SK-N-MC (cell line): Measurements from ENCODE around the gene RELN.

Experiments
- DNase-seq: peaks from one replicate; pipeline ENCODE4 v3.0.0-alpha.2; 2011; ENCODE audit warnings: low read depth, low spot score
- H3K27ac ChIP-seq: fragments of 200-600 bp; sonication (generic); 2 replicates; pipeline ENCODE4 v1.5.1; 2016; ENCODE audit warnings: mixed run types
- H3K36me3 ChIP-seq: fragments of 200-600 bp; sonication (generic); 2 replicates; pipeline ENCODE4 v1.6.1; 2017; ENCODE audit warnings: antibody characterized with exemption, low read length, mixed read lengths; ENCODE audit not compliant: insufficient read depth
- H3K4me3 ChIP-seq: fragments of 200-600 bp; sonication (generic); 2 replicates; pipeline ENCODE4 v1.5.1; 2016
- H3K9ac ChIP-seq: fragments of 200-600 bp; sonication (generic); 2 replicates; pipeline ENCODE4 v1.8.0; 2017; ENCODE audit warnings: mixed run types, mixed read lengths; ENCODE audit not compliant: insufficient read length
- H3K9me3 ChIP-seq: fragments of 200-600 bp; sonication (generic); 2 replicates; pipeline ENCODE4 v1.6.1; 2017; ENCODE audit warnings: low read depth, mild to moderate bottlenecking, antibody characterized with exemption, low read length, moderate library complexity, mixed read lengths
- EZH2 ChIP-seq: fragments of 200-600 bp; sonication (generic); IDR thresholded peaks from one replicate; pipeline ENCODE4 v1.6.1; 2017; ENCODE audit warnings: antibody characterized with exemption
- FOXP2 ChIP-seq: optimal IDR thresholded peaks from 2 replicates; pipeline ENCODE3; 2011; ENCODE audit warnings: mild to moderate bottlenecking, moderate library complexity; ENCODE audit not compliant: insufficient read depth; ENCODE audit errors: extremely low read length, control extremely low read depth
- POLR2AphosphoS5 ChIP-seq: IDR thresholded peaks from 2 replicates; pipeline ENCODE4 v1.6.1; 2012; ENCODE audit warnings: mild to moderate bottlenecking, low read depth, low read length, borderline replicate concordance

RELN gene

DNA sequence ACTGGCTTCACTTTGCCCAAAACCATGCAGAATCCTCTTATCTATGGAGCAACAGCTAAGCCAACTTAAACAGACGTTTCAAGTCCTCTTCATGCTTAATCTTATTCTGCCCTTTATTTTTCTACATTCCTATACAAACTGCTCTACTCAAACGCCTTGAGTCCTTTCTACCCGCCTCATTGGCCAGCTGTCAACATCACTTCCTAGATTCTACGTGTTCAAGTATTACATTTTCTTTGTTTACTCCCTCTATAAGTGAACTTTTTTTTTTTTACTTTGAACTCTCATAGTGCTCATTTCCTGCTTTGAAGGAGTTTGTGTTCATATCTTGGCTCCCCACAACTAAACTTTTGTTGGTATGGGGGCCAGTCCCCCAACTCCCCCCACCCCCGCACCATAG is 514.5 kb downstream of the RELN start:
- no peak for TF ChIP-seq FOXP2
- TF ChIP-seq EZH2, result no peak
- no peaks in the 10 kb centered on the region for H3K9me3 ChIP-seq
- H3K36me3 ChIP-seq, result no peaks in the 10 kb centered on the region

DNA sequence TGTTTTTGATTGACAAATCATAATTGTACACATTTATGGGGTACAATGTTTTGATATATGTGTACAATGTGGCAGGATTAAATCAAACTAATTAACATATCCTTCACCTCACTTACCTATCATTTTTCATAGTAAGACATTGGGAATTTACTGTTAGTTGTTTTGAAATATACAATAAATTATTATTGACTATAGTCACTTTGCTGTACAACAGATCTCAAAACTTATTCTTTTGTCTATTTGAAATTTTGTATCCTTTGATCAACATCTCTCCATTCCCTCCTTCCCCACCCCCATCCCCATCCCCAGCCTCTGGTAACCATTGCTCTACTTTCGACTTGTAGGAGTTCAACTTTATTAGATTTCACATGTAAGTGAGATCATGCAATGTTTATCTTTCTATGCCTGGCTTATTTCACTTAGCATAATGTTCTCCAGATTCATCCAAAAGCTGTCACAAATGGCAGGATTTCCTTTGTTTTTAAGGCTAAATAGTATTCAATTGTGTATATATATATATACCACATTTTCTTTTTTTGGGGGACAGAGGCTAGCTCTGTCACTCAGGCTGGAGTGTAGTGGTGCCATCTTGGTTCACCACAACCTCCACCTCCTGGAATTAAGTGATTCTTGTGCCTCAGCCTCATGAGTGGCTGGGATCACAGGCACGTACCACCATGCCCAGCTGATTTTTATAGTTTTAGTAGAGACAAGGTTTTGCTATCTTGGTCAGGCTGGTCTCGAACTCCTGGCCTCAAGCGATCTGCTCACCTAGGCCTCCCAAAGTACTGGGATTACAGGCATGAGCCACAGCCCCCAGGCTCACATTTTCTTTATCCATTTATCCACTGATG is 520.1 kb downstream of the RELN start:
- no peak overlapping the region for H3K4me3 ChIP-seq
- H3K9ac ChIP-seq, result no peak overlapping the region
- H3K36me3 ChIP-seq, result no peaks in the 10 kb centered on the region
- DNase-seq, result no peak
- no peaks in the 10 kb centered on the region for H3K9me3 ChIP-seq
- no peak overlapping the region for H3K27ac ChIP-seq
- no peak for TF ChIP-seq POLR2AphosphoS5
- no peak for TF ChIP-seq EZH2
- no peak for TF ChIP-seq FOXP2

More for the DNA sequence above, 514.5 kb downstream of the RELN start:
- Histone ChIP-seq H3K27ac (no peak overlapping the region), H3K9ac (no peak overlapping the region), H3K4me3 (no peak overlapping the region)
- DNase-seq, result no peak

GRCh38 chr7:103466814-103467213 is 522.6 kb downstream of the RELN start:
- no peak overlapping the region for H3K27ac ChIP-seq
- DNase-seq, result no peak
- no peak overlapping the region for H3K4me3 ChIP-seq
- TF ChIP-seq EZH2 (no peak), POLR2AphosphoS5 (no peak)
- H3K36me3 ChIP-seq, result no peaks in the 10 kb centered on the region
- no peaks in the 10 kb centered on the region for H3K9me3 ChIP-seq
- H3K9ac ChIP-seq, result no peak overlapping the region

DNA sequence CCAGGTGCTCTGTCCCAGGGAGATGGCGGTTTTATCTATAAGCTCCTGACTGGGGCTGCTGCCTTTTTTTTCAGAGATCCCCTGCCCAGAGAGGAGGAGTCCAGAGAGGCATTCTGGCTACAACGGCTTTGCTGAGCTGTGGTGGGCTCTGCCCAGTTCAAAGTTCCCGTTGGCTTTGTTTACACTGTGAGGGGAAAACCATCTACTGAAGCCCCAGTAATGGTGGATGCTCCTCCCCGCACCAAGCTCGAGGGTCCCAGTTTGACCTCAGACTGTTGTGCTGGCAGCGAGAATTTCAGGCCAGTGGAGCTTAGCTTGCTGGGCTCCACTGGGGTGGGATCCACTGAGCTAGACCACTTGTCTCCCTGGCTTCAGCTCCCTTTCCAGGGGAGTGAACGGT is 527.1 kb downstream of the RELN start:
- no peak for DNase-seq
- no peaks in the 10 kb centered on the region for H3K36me3 ChIP-seq
- TF ChIP-seq FOXP2 (no peak), POLR2AphosphoS5 (no peak), EZH2 (no peak)
- no peak overlapping the region for H3K9ac ChIP-seq
- H3K9me3 ChIP-seq, result no peaks in the 10 kb centered on the region
- H3K27ac ChIP-seq, result no peak overlapping the region
- no peak overlapping the region for H3K4me3 ChIP-seq

DNA sequence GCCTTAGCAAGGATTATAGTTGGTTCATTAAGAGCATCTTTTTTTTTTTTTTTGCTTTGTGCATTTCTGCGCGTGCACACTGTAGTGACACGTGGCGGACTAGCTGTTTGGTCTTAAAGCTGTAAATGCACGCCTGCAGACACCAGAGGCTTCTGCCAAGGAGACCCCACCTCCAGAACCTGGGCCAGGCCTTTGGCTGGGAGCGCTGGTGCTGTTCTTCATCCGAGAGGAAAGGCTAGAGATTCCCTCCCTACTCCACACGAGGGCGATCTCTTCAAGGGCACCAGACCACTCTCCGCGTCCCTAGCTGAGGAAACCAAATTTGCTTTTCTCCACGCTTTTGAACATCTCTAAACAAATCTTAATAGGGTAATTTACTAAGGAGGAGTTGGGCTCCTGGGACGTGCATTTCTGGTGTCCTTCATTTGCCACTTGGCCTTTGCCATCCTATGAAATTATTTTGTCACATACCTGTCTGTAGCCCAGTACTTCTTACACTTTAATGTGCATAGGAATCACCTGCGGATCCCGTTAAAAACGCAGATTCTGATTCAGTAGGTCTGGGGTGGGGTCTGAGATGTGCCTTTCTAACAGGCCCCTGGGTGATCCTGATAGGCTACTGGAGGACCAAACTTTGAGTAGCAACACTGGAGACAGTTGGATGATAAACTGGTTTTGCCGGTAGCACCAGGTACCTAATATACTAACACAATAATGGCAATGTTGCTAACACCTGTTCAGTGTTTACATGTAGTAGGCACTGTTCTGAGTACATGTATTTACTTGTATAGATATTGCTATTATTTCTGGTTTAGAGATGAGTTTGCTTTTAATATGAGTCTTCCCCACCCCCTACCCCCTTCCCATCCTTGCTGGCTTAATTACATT is 542.1 kb downstream of the RELN start:
- H3K27ac ChIP-seq, result no peak overlapping the region
- H3K4me3 ChIP-seq, result no peak overlapping the region
- TF ChIP-seq EZH2 (no peak), POLR2AphosphoS5 (no peak), FOXP2 (no peak)
- no peak overlapping the region for H3K9ac ChIP-seq
- H3K36me3 ChIP-seq, result no peaks in the 10 kb centered on the region
- peak; percentile 10 for DNase-seq
- H3K9me3 ChIP-seq, result no peaks in the 10 kb centered on the region

GRCh38 chr7:103446049-103446520 is 543.4 kb downstream of the RELN start, which contains the start of gene SLC26A5:
Gene SLC26A5 (minus strand): TSS chr7:103446207. CDS start chr7:103421514, 24,693 bp downstream.
- H3K9ac ChIP-seq, result no peak within 1 kb of the TSS
- no peak within 1 kb of the TSS for H3K4me3 ChIP-seq

DNA sequence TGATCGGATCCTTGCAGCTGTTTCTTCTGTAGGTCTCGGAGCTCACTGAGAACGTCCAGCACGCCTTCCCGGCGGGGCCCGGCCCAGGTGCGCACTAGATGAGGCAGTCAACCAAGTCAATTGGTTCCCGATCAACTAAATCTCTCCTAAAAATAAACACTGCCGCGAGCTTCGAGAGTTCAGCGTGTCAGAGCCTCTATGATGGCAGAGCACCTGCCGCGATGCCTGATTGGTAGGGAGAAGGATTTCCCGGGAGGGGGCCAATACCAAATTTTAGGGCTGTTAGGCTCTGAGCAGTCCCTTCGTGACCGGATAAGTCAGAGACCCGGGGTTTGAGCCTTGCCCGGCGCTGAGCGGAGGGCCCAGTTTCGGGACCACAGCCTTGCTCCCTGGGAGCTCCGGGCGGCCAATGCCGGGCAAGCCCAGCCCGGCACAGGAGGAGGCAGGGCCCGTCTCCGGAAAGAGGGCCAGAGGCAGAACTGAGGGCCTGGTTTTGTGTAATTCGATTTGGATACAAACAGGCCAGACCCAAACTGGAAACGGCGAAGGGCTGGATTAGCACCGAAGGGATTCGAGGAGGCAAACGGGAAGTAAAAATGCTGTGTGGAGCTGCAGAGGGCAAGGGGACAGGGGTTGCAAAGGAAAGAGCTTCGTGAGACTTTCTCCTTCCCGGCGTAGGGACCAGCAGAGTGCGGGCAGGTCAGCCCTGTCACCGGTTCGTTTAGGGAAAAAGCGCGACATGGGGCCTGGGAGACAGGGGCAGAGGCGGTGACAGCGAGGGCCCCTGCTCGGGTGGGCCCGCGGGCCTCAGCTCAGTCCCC is 544.0 kb downstream of the RELN start:
- Histone ChIP-seq H3K4me3 (no peak overlapping the region), H3K9ac (no peak overlapping the region), H3K9me3 (no peaks in the 10 kb centered on the region), H3K36me3 (no peaks in the 10 kb centered on the region), H3K27ac (no peak overlapping the region)
- TF ChIP-seq EZH2 (peak; percentile 76), POLR2AphosphoS5 (no peak), FOXP2 (no peak)
- no peak for DNase-seq

More at GRCh38 chr7:103446049-103446520, 543.4 kb downstream of the RELN start, which contains the start of gene SLC26A5:
- Histone ChIP-seq H3K27ac (no peak within 1 kb of the TSS), H3K9me3 (no peaks in the 10 kb centered on the region), H3K36me3 (no peaks in the 10 kb centered on the region)
- TF ChIP-seq FOXP2, result no peak
- no peak for TF ChIP-seq POLR2AphosphoS5
- no peak for TF ChIP-seq EZH2
- no peak for DNase-seq

GRCh38 chr7:103439661-103440060 is 549.8 kb downstream of the RELN start:
- H3K4me3 ChIP-seq, result no peak overlapping the region
- H3K9ac ChIP-seq, result no peak overlapping the region
- no peak overlapping the region for H3K27ac ChIP-seq
- no peaks in the 10 kb centered on the region for H3K36me3 ChIP-seq
- H3K9me3 ChIP-seq, result no peaks in the 10 kb centered on the region
- no peak for TF ChIP-seq POLR2AphosphoS5
- TF ChIP-seq FOXP2, result no peak
- TF ChIP-seq EZH2, result no peak
- no peak for DNase-seq
